HG03521 (cell line): ENCODE results near the gene FES.
A peak's percentile ranks its signal among the peaks of the same experiment; 100 is the strongest.
"Not testable (repeated sequence)": the region's sequence is repeated elsewhere in the genome, so short reads cannot be mapped to it uniquely, and the experiment has no call there.

Source experiments
- ATAC-seq: cut with Tn5 transposase; IDR thresholded peaks from one replicate; pipeline ENCODE4 v1.9.1; 2021; ENCODE audit warnings: mild to moderate bottlenecking, moderate library complexity; ENCODE audit not compliant: unreplicated experiment

FES gene

GRCh38 chr15:90860942-90861675 is 23.2 kb upstream of the FES start:
- ATAC-seq: no peak

- no peak for ATAC-seq
These were observed 21.8 kb upstream of the FES start for GRCh38 chr15:90862487-90862886.

DNA sequence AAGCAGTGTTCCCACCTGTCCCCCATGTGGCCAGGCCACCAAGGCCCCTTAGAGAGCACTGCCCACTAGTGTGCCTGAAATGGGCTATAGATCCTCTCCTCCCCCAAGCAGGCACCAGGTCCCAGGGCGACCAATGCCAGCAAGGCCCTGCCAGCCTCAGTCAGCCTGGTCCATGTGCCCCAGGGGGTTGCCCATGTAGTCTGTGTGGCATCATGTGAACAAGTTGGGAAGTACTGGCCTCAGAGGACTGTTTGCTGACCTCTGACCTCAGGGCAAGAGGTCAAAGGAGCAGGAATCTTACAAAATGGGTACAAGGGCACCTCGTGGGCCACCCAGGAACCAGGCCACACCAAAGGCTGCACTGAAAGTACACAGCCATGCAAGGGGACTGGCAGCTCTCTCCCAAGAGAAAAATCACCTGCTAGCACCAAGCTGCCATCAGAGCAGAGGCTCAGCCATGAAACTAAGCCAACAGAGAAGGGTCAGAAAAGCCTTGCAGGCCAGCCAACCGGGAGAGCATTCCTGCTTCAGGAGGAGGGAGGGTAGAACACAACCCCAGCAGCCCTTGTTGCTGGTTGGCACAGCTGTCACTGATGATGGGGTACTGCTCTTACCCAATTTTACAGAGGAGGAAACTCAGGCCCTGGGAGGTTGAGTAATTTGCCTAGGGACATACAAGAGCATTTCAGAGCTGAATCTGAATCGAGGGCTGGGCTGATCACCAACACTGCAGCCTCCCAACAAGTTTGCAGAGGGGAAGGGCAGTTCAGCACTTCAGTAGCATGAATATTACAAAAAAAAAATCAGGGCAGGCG is 21.1 kb upstream of the FES start:
- ATAC-seq: no peak

DNA sequence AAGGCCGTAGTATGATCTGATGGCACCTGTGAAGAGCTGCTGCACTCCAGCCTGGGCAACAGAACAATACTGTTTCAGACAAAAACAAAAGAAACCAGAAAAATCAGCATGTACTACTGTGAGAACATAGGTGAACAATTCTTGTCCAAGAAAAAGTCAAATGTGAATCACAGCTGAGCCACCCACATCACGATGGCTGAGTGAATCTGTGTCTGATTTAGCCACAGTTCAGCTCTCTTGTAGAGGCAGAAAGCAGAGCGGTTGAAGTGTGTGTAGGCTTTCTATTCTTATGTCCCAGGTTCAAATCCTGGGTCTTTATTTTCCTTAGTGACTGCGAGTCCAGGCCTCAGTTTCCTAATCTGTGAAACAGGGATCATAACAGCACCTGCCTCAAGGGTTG is 20.3 kb upstream of the FES start:
- no peak for ATAC-seq

DNA sequence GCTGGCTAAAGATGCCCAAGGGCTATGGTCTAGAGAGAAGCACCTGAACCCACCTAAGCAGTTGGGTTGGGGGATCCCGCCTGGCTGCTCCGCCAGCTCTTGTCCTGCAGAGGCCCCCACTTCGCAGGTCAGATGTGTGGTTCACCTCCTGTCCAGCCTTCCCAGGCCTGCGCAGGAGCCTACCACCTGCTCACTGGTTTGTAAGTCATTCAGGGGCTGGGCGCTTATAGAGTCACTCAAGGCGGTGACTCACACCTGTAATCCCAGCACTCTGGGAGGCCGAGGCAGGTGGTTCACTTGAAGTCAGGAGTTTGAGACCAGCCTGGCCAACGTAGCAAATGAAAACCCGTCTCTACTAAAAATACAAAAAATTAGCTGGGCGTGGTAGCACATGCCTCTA is 19.8 kb upstream of the FES start:
- ATAC-seq: no peak

DNA sequence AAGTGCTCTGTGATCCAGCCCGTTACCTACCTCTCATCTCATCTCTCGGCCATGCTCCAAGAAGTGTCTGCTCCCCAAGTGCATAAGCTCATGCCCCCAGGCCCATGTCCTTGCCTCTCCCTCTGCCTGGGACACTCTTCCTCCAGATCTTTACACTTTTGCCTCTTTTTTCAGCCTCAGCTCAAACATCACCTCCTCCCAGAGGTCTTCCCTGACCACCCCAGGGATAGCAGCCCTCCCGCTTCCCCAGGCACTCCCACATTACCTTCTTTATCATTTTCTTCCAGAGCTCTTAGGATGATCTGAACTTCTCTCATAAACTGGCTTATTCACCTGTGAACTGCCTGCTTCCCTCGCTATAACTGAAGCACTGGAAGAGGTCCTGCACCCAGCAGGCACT is 18.6 kb upstream of the FES start:
- ATAC-seq: no peak

DNA sequence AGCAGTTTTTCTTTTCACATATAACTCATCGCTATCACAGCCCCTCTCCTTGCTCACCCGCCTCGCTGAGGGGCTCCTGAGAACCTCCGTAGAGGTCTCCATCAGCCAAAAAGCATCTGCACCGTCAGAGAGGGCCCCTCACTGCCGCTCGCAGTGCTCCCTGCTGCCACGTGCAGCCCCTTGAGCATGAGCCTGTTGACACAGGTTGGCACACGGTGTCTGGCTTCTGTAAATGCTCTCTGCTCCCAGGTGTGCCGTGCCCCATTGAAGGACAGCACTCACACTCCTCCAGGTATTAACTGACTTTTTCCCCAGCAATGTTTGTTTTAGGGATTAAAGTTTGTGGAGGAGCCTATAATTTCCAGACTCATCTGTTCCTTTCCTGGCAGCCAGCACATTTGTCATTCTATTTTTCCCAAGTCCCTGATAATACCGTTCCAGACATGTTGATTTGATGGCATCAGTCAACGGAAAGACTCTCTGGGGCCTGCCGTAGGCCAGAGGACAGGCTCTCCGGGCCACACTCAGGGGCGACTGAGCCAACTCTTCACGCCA is 18.1 kb upstream of the FES start:
- no peak for ATAC-seq

GRCh38 chr15:90866800-90867199 is 17.5 kb upstream of the FES start:
- no peak for ATAC-seq

GRCh38 chr15:90868261-90868689 is 16.0 kb upstream of the FES start, which contains the start of gene FURIN:
FURIN (plus strand) TSS chr15:90868588; CDS start chr15:90875741, 7,153 bp downstream.
- no peak for ATAC-seq

DNA sequence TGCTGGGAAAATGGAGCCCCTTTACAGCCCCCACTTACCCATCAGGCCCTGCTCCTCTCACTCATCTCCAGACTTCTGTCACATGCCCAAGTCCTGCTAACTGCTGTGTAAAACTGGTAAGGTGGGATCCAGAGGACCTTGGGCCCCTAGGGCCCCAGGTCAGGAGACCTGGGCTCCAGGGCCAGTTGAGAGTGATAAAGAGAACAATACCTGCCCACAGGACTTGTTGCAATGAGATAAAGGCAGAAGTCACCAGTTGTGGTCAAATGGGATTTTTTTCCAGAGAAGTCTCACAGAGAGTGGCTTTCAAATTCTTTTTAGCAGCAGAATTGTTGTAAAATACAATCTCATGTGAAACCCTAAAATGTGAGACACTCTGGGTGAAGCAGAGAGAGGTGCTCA is 15.2 kb upstream of the FES start:
- ATAC-seq: no peak

DNA sequence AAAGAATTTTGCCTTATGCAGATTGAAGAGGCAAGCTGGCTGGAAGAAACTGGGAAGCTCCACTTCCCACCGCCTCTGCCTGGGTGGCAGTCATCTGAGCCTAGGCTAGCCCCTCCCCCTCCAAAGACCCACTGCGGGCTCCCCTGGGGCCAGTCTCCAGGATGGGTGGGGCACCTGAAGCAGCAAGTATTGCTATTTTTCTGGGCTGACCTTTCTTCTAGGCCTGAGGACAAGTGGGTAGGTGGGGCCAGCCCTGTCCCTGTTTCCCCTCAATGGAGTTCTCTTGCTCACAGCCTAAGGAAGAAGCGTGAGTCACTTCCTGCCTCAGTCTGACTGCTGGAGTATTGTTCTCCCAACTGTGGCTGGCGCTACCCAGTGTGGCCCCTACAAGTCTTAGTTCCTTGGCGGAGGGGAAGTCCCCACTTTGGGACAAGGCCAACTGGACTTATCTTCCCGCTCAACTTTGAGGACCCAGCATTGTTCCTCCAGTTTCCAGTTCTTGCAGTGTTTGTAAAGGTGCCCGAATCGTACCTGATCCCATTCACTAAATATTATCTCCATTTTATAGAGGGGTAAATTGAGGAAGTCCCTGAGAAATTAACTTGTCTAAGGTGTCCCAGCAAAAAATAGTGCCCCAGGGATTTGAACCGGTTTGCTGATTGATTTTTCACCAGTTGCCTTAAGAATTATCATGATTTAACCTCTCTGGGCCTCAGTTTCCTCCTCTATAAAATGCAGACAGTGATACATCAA is 14.5 kb upstream of the FES start:
- no peak for ATAC-seq

GRCh38 chr15:90870354-90871138 is 13.8 kb upstream of the FES start:
- ATAC-seq: peak; percentile 5

GRCh38 chr15:90871139-90871715 is 13.1 kb upstream of the FES start:
- ATAC-seq: peak; percentile 24

GRCh38 chr15:90871716-90872485 is 12.4 kb upstream of the FES start:
- ATAC-seq: peak; percentile 39

DNA sequence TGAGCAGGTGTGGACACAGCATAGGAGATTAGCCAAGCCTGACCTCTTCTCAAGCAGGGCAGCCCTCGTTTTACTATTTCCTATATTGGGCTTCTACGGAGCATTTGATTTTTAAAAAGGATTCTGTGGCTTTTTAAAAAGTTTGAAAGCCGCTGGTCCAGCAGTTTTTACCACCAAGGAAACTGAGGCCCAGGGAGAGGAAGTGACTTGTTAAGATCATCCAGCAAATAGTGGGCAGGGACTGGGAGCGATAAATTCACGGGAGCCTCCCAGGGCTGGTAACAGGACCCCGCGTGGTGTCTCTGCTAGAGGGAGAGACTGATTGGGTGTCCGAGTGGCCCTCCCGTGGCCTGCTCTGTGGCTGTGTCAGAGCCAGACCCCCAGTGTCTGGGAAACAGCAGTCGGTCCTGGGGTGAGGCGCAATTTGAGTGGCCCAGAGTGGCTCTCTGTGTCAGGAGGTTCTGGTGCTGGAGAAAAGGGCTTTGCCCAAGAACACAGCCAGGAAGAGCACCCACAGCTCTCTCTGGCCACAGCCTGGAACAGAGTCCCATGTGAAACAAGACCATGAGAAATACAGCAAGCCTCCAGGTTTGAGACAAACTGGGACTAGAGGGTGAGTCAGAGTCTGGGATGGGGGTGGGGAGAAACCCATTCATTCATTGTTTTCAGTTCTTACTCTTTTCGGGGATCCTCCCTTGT is 11.7 kb upstream of the FES start:
- ATAC-seq: no peak

- no peak for ATAC-seq
These were observed 10.8 kb upstream of the FES start for GRCh38 chr15:90873488-90873997.

DNA sequence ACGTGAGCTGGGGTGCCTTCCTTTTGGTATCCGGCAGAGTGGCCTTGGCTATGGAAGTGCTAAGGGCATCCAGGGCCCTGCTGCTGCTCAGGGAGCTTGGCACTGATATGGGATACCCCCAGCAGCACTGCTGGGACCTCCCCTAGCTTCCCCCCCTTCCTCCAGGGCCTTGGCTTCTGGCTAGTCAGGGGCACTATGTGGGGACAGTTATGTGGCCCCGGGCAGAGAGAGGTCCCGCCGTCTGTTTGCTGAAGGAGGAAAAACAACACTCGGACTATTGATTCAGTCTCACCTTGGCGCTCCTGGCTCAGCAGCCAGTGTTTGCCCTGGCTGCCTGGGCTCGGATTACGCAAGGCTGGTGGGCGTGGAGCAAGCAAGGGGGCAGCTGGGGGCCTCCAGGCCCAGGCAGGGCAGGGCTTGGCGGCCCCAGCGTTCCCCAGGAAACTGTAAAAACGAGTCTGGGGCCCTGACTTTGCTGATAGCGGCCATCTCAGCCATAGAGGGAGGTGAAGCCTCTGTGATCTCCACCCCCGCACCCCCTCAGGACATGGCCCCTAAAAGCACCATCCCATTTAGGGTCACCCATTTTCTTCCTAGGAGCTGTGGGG is 10.2 kb upstream of the FES start:
- ATAC-seq: no peak

DNA sequence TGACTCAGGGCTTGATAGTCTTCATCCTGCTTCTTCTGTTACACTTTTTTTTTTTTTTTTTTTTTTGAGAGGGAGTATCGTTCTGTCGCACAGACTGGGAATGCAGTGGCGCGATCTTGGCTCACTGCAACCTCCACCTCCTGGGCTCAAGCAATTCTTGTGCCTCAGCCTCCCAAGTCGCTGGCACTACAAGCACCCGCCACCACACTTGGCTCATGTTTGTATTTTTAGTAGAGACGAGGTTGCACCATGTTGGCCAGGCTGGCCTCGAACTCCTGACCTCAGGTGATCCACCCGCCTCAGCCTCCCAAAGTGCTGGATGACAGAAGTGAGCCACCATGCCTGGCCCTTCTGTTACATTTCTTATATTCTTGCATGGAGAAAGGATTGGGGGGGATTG is 9.3 kb upstream of the FES start:
- ATAC-seq: not testable (repeated sequence)
